Psoas muscle (tissue), 8 donors: Measurements from ENCODE around the gene ARHGAP32. TPM values are rescaled to one million over a fixed set of nuclear protein-coding genes. Genes with fewer than 3 reads are reported as not detected.

Experiments used
- ATAC-seq, 4 donors: fragments of 200-7000 bp; cut with Tn5 transposase; one replicate each; pipeline ENCODE4 v1.9.1; 2020; ENCODE audit warnings: moderate library complexity in 3 of 4, mild to moderate bottlenecking in 2 of 4
- DNase-seq, 2 donors: peaks; one replicate each; pipeline ENCODE4 v3.0.0-alpha.2; 2020
- H3K27ac ChIP-seq: fragments of 200-600 bp; one replicate; pipeline ENCODE4 v1.8.0; 2022
- H3K27me3 ChIP-seq, 3 donors: fragments of 200-600 bp in 1 of 3; one replicate each; pipeline versions ENCODE4 v1.6.1 to v1.8.0; 2013 to 2022; ENCODE audit warnings: low read length in 2 of 3, mild to moderate bottlenecking in 2 of 3, moderate library complexity in 1 of 3; ENCODE audit not compliant: insufficient read depth in 3 of 3
- H3K36me3 ChIP-seq, 2 donors: fragments of 200-600 bp in 1 of 2; one replicate each; pipeline versions ENCODE4 v1.6.1 to v1.8.0; 2013 to 2022; ENCODE audit warnings: low read depth in 1 of 2, mild to moderate bottlenecking in 1 of 2, moderate library complexity in 1 of 2; ENCODE audit not compliant: insufficient read depth in 1 of 2
- H3K4me1 ChIP-seq: fragments of 200-600 bp; one replicate; pipeline ENCODE4 v1.8.0; 2022
- H3K4me3 ChIP-seq: fragments of 200-600 bp; one replicate; pipeline ENCODE4 v1.8.0; 2022; ENCODE audit warnings: mild to moderate bottlenecking
- H3K9me3 ChIP-seq: fragments of 200-600 bp; one replicate; pipeline ENCODE4 v1.8.0; 2022
- CTCF ChIP-seq: fragments of 200-600 bp; IDR thresholded peaks from one replicate; pipeline ENCODE4 v1.8.0; 2022; ENCODE audit warnings: antibody characterized with exemption
- WGBS, 3 donors: extraction: QIAGEN DNeasy Blood & Tissue Kit; methylation state at CpG; one replicate each; pipeline versions ENCODE4 v1.1.6 to v1.1.7; 2013; 5-methylcytosine and 5-hydroxymethylcytosine counted together
- intact Hi-C, 2 donors: fragments of 100-400 bp; cut with DNase I; formaldehyde crosslinking; loops; one replicate each; pipeline versions ENCODE4 v1.11.0 to v1.14.2; 2022
- polyA plus RNA-seq, 3 donors: library from polyadenylated mRNA; stranded (reverse); fragments of 200-250 nt; gene quantifications; one replicate each; pipeline ENCODE4 v1.2.3, GENCODE V29; 2013
- total RNA-seq, 4 donors: library from RNA; stranded (reverse); fragmentation: NEBNext Ultra II Directional in 2 of 4; extraction: Animal tissue kit (Norgen Biotek cat#: 25700) in 2 of 4; gene quantifications; one replicate each; pipeline versions ENCODE4 v1.2.1 to v1.2.4, GENCODE V29; 2021 to 2023
- donor health status: healthy with polysubstance abuse.
- donor health status: DM: no; HTN: no; CAD: no; lungs with moderate emphysema.
- donor health status: Bipolar disorder and iron deficiency.
- donor health status: healthy.
- donor health status: DM: yes; HTN: yes; CAD: no.
- donor health status: DM: no; HTN: no; CAD: no.
- donor health status: DM: no; HTN: no; CAD: no.
- donor health status: DM: yes; HTN: yes; CAD: no.

Gene ARHGAP32
- total and polyA plus RNA-seq, 7 donors = 1.3 to 10.1 (median 6.4) TPM

GRCh38 chr11:129215506-129216245 lies 23.6 kb upstream of the ARHGAP32 start:
- WGBS, 3 donors = 77 to 87% (median 80%) methylated on average over 8 of the region's 8 CpGs
- no peak for TF ChIP-seq CTCF
- H3K36me3 ChIP-seq = no peaks in the 10 kb centered on the region
- ATAC-seq = no peak
- no peaks in the 10 kb centered on the region for H3K27me3 ChIP-seq
- no peak overlapping the region for H3K27ac ChIP-seq
- no peak overlapping the region for H3K4me3 ChIP-seq
- no peak for DNase-seq
- H3K9me3 ChIP-seq = no peaks in the 10 kb centered on the region
- intact Hi-C loops = no loop called here
- H3K4me1 ChIP-seq = no peaks in the 10 kb centered on the region

- no peak for DNase-seq
- 95 to 96% (median 96%) methylated on average over 6 of the region's 6 CpGs for WGBS, 3 donors
- Histone ChIP-seq H3K4me1 (no peaks in the 10 kb centered on the region), H3K27me3 (no peaks in the 10 kb centered on the region), H3K4me3 (no peak overlapping the region), H3K27ac (no peak overlapping the region), H3K9me3 (no peaks in the 10 kb centered on the region), H3K36me3 (no peaks in the 10 kb centered on the region)
- no peak for TF ChIP-seq CTCF
- no peak for ATAC-seq
- intact Hi-C loops = no loop called here
Observed at GRCh38 chr11:129214710-129215295, 22.7 kb upstream of the ARHGAP32 start.

DNA sequence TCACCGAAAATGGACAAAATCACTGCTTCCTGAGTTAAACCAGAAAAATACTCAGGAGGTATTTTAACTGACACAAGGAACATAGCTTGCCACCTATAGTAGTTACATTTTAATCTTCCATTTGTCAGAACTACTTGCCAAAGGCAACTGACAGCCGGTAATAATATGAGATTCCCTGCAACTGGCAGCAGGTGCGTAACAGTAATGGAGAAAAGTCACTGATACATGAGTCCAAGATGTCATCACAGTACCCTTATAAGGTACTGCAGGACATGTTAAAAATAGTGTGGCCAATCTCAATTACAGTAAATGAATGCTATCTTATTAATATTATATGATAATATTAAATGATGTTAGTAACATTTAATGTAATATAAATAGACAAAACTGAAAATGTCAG lies 21.1 kb upstream of the ARHGAP32 start:
- no peak for DNase-seq
- Histone ChIP-seq H3K36me3 (no peaks in the 10 kb centered on the region), H3K27ac (no peak overlapping the region), H3K4me1 (no peaks in the 10 kb centered on the region), H3K27me3 (no peaks in the 10 kb centered on the region), H3K9me3 (no peaks in the 10 kb centered on the region), H3K4me3 (no peak overlapping the region)
- intact Hi-C loops = no loop called here
- ATAC-seq = peak in 2 of 4 donors; percentile 42 to 58
- no peak for TF ChIP-seq CTCF
- WGBS, 3 donors = 53 to 71% (median 59%) methylated on average over 3 of the region's 3 CpGs

GRCh38 chr11:129211397-129211796 lies 19.3 kb upstream of the ARHGAP32 start:
- WGBS, 3 donors = 90 to 91% (median 90%) methylated on average over 2 of the region's 2 CpGs
- Histone ChIP-seq H3K9me3 (no peaks in the 10 kb centered on the region), H3K27ac (no peak overlapping the region), H3K4me3 (no peak overlapping the region), H3K36me3 (no peaks in the 10 kb centered on the region), H3K4me1 (no peaks in the 10 kb centered on the region), H3K27me3 (no peaks in the 10 kb centered on the region)
- TF ChIP-seq CTCF = no peak
- DNase-seq (no peak), ATAC-seq (no peak)
- intact Hi-C loops = no loop called here
